Measurements from ENCODE around the gene TFAP2A.

Gene TFAP2A

GRCh38 chr6:10355115-10355702 is 59.7 kb downstream of the TFAP2A start:
- FAIRE-seq (no peak), DNase-seq (ENCODE audit: extremely low spot score, insufficient read length, low read depth) (no peak)

DNA sequence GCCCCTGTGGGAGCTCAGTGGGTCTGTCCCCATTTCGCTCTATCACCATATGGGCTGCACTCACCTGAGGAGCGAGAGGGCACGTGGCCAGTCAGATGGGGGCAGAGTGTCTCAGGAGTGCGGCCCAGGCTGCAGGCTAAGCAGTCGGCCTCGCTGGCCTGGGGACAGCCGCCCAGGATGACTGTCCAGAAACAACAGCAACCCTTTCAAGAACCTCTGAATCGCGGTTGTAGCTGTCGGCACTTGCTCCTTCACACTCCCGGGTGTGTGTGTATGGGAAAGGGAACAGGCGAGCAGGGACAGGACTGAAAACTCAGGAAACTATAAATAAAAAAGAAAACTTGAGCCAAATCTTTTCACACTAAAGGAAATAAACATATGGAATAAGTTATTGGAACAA is 63.1 kb downstream of the TFAP2A start:
- DNase-seq (ENCODE audit: extremely low spot score, insufficient read length, low read depth) (no peak), FAIRE-seq (no peak)

- no peak for DNase-seq (ENCODE audit: extremely low spot score, insufficient read length, low read depth)
- no peak for FAIRE-seq
Measured at GRCh38 chr6:10350720-10351119, 64.2 kb downstream of the TFAP2A start.

DNA sequence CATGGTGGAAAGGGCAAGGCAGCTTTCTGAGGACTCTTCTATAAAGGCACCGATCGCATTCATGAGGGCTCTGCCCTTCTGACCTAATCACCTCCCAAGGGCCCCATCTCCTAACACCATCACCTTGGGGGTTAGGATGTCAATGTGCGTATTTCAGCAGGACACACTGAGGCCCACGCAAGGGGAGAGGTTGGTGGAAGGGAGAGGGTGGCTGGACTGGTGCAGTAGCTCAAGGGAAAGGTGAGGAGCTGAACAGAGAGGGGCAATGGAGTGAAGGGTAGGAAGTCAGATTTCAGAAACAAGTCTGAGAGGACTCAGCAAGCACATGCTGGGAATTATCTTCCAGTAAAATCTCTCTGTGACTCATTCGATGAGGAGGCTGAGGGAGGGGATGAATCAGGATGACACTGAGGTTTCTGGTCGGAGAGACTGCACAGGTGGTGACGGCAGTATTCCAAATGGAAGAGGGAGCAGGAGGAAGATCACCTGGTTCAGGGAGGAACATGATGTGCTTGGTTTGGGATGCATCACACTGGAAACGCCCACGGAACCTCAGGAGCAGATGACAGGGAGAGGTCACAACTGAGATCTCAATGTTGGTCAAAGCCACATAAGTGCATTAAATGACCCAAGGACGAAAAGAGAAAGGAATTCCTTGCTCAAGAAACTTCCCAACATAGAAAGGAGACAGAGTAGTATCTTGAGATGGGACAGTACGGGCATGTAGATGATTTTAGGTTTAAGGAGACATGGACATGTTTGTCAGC is 67.1 kb downstream of the TFAP2A start:
- DNase-seq (ENCODE audit: extremely low spot score, insufficient read length, low read depth) (no peak), FAIRE-seq (no peak)

Measured in GM18507 (cell line).